Measurements from ENCODE around the gene CFAP46.
A peak's percentile ranks its signal among the peaks of the same experiment; 100 is the strongest.
"Not testable (repeated sequence)": the region's sequence is repeated elsewhere in the genome, so short reads cannot be mapped to it uniquely, and the experiment has no call there.

The CFAP46 gene

GRCh38 chr10:132915411-132915810, 27.0 kb downstream of the CFAP46 start:
- no peak for DNase-seq

DNA sequence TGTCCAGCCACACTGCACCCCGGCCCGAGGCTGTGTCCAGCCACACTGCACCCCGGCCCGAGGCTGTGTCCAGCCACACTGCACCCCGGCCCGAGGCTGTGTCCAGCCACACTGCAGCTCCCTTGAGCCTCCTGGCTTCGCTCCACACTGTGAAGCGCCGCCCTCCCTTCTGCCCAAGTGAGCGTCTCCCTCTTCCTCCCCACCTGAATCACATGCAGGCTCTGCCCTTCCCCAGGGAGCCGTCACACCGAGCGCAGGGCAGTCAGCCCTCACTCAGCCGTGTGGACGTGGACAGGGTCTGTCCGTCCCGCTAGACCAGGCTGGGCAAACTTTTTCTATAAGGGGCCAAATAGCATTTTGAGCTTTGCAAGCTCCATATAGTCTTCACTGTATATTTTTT, 27.6 kb downstream of the CFAP46 start:
- no peak for DNase-seq

DNA sequence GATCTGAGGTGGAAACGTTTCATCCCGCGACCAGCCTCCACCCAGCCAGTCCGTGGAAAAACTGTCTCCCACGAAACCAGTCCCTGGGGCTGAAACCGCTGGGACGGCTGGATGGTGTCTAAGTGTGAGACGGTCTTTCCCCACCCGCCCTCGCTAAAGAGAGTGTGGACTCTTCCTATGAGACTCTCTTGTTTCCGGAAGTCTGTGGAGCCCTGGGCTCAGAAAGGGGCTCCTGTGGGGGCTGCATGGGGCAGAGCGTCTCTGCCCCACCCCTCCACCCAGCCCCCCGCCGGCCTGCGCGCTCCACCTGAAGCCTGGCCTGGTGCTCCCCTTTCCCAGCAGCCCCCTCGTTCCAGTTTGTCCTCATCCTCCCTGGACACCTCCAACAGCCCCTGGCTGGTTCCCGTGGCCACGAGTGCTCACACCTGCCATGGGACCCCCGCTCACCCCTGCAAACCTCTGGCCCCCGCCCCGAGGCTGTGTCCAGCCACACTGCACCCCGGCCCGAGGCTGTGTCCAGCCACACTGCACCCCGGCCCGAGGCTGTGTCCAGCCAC, 28.7 kb downstream of the CFAP46 start:
- no peak for DNase-seq

GRCh38 chr10:132912713-132913558, 29.4 kb downstream of the CFAP46 start:
- no peak for DNase-seq

DNA sequence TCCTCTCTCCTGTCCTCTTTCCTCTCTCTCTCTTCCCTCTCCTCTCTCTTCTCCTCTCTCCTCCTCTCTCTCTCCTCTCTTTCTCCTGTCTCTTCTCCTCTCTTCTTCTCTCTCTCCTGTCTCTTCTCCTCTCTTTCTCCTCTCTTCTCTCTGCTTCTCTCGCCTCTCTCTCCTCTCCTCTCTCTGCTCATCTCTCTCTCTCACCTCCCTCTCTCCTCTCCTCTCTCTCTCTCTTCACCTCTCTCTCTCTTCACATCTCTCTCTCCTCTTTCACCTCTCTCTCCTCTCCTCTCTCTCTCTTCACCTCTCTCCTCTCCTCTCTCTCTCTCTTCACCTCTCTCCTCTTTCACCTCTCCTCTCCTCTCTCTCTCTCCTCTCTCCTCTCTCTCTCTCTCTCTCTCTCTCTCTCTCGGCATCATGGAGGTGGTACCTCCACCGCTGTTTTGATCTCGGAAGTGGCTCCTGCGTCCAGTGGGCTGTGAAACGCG, 30.1 kb downstream of the CFAP46 start:
- no peak for DNase-seq

DNA sequence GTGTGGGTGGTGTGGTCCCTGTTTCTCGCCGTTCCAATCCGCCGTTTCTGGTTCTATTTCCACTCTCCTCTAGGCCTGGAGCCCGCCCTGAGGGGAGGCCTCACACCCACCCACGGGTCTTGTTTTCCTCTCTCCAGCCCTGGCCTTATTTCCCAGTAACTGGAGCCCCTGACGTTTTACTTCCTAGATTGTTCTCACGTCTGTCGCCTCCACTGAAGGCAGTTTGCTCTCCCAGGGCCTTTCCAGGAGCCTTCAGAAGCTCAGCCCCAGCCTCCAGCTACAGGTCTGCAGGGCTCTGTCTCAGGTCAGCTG, 30.6 kb downstream of the CFAP46 start:
- DNase-seq: no peak

GRCh38 chr10:132910901-132911785, 31.2 kb downstream of the CFAP46 start:
- no peak for DNase-seq

DNA sequence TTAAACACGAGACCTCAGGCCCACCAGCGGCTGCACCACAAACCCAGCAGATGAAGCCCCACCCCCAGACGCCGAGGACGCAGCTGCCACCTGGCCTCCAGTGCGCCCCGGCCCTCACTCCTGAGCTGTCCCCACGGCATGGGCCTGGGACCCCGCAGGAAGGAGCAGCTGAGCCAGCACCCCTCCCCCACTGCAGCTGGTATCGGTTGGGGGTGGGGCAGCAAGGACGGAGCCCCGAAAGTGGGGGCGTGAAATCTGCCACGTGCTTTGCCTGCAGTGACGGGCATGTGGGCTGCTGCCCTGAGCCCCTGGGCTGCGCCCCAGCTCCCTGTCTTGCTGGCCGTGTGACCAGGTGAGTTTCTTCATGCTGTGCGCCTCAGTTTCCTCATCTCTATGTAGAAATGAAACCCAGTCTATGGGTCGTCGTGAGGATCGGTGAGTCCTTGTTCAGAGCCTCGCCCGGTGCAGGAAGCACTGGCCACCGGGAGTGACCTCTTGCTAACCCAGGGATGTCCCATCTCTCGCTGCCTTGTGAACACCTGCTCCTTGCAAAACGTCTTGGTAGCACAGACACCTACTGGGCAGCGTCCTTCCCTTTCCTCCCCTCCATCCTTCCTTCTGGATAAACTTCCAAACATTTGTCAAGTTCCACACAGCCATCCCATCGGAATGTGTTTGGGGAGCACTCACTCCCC, 32.0 kb downstream of the CFAP46 start:
- DNase-seq: no peak

DNA sequence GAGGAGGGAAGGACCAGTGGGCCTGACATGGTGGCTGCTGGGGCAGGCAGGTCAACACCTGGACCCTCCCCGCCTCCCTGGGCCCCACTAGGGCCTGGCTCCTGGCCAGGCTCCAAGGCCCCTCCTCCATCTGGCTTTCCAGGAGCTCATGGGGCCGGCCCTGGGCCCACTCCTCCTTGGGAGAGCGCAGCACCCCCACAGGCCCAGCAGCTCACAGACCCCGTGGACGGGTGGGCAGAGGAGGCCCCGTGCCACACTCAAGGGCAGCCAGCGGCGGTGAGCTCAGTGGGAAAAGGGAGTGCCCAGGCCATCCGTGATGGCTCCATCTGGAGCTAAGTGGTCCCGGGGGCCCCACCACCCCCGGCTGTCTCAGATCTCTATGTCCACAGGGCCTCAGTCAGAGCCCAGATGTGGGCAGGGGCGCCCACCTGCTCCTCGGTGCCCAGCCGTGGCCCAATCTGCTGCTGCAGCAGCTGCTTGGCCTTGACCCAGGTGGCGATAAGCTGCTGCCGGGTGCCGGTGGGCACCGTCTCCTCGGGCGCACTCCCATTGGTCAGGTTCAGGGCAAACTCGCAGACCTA, 32.8 kb downstream of the CFAP46 start:
- DNase-seq: no peak

- DNase-seq: no peak
Observed at GRCh38 chr10:132908621-132909295, 33.6 kb downstream of the CFAP46 start.

- DNase-seq: no peak
Observed at GRCh38 chr10:132907821-132908620, 34.3 kb downstream of the CFAP46 start.

GRCh38 chr10:132906836-132907235, 35.5 kb downstream of the CFAP46 start:
- DNase-seq: no peak

- DNase-seq: peak in 8 of 51 donors; percentile 6 to 47 (median 32)
Observed at GRCh38 chr10:132906106-132906505, 36.3 kb downstream of the CFAP46 start.

DNA sequence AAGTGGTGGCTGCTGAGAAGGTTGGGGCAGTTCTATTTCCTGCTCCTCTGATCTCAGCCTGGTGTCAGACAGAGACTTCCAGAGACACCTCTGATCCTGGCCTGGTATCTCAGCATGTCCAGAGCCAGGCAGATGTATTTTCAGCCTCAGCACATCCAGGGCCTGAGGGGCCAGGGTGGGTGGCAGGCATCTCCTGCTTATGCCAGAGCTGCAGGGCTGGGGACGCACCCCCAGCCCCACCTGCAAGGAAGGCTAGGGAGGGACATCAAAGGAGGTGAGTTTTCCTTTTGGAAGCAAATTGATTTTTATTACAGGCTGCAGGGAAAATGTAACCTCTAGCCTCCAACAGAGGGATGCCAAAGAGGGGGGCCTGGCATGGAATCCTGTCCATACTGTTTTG, 36.7 kb downstream of the CFAP46 start:
- no peak for DNase-seq

GRCh38 chr10:132904814-132905649, 37.3 kb downstream of the CFAP46 start:
- no peak for DNase-seq

- DNase-seq: peak in 4 of 51 donors; percentile 3 to 26 (median 8)
Observed at GRCh38 chr10:132904181-132904813, 38.1 kb downstream of the CFAP46 start.

GRCh38 chr10:132902656-132903575, 39.5 kb downstream of the CFAP46 start:
- DNase-seq: not testable (repeated sequence)

Measured in hypothalamus (tissue), 51 donors.